NCI-H524 (cell line): ENCODE measurements around the gene AJUBA.
"Not testable (repeated sequence)": the region's sequence is repeated elsewhere in the genome, so short reads cannot be mapped to it uniquely, and the experiment has no call there.

ENCODE experiments used
- DNase-seq, 2 experiments: peaks; one replicate each; lab custom pipeline; 2025; lab: John Stamatoyannopoulos, UW

Gene AJUBA

DNA sequence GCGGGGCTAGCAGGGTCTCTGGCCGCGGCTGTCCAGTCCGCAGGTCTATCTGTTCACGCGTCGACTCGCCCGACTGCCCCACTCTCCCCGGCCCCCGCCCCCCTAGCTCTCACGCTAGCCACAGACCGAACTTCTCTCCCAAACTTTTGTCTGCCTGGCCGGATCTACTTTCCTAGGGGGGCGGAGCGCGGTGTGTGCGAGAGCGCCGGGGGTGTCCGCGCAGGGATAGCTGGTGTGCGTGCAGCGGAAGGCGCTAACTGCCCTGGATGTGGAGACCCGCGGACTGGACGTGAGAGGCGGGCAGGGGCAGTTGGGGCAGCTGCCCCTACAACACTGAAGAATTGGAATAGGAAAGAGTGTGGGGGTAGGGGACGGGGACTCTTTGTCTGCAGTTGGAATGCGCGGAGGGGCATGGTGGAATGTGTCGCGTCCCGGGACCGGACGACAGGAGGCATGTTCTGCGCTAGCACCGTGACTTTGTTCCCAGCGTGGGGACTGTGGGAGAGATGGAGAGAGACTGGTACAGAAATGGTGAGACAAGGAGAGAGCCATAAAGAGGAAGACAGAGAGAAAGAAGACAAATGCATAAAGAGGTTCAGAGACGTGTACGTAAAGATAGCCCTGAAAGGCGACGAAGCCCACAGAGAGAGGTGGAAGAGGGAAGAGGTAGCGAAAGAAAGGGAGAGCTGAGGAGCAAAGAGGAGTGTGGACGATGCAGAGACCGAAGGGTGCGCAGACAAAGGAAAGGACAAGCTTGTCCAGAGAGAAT is at the start of gene AJUBA:
Gene AJUBA (minus strand): TSS at position 75 of the 769 bp plus-strand sequence. CDS start 285 bp downstream, outside the sequence.
- peak; percentile 66 to 84 for DNase-seq

DNA sequence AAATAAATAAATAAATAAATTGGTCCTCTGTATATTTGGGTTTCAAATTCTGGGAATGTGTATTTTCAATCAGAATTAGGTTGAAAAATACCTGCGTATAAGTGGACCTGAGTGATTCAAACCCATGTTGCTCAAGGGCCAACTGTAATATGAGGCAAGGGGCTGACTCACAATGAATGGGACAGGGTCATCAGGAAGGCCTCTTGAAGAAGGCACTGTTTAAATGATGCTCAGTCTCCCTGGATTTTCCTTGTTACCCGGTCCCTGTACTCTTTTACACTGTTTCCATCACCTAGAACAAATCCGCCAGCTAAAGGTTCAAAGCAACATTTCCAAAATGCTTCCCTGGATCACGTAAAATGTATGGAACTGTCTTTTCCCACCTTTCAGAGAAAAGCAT is 48.6 kb upstream of the AJUBA start:
- DNase-seq, result no peak

DNA sequence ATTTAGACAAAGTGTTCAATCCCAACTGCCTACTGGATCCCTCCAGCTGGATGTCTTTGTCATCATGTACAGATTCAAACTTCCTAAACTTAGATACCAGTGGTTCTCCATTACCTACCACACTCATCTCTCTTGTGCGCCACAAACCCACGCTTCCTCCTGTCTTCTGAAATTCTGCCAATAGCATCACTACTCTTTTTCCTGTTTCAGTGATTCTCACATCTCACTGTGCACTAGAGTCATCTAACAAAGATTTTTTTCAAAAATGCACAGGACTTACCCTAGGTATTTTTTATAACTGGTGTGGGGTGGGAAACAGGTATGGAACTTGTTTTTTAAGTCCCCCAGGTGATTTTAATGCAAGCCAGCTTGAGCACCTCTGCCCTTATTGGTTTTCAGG is 46.4 kb upstream of the AJUBA start:
- no peak for DNase-seq

DNA sequence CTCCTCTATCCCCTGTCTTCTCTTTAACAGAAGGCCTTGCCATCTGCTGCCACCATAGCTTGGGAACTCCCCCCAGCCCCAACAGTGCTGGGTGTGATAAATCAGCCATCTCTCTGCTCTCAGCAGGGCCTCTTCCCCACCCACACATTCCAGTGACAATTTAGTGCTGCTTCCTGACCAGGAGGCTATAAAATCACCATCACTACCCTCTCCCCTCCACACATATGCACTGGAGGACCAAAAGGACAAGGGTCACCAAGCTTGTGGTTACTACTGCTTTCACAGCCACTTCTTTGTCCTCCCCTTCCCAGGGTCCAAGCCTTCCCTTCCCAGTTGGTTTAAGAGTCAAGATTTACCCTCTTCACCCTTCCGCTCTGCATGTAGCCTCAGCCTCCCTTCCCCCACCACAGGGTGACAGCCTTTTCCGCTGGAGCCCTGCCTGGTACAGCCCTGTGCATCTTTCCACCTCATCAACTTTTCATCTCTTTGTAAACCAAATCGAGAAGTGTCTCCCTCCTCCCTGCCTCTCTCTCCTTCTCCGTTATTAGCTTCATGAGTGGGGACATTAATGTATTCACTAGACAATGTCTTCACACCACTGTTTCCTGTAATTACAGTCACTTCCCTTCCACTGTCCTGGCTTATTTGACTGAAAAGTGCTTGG is 42.9 kb upstream of the AJUBA start:
- DNase-seq, result peak; percentile 96 to 97

DNA sequence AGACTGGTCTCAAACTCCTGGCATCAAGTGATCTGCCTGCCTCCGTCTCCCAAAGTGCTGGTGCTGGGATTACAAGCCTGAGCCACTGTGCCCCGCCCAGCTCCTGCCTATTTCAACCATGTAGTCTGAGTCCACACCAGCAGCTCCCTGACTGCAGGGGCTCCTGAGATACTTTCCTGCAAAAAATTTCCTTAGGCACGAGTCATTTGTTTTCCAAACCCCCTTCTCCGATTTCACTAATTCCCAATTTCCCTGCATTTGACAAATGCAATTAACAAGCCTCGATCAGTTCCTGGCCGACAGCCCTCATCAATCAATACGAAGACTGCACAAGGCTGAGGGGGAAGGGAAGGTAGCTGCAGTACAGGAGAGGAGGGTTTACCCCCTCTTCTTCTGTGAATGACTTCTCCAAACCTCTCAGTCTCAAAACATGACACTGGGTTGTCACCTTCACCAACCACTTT is 42.3 kb upstream of the AJUBA start:
- peak; percentile 92 to 96 for DNase-seq

DNA sequence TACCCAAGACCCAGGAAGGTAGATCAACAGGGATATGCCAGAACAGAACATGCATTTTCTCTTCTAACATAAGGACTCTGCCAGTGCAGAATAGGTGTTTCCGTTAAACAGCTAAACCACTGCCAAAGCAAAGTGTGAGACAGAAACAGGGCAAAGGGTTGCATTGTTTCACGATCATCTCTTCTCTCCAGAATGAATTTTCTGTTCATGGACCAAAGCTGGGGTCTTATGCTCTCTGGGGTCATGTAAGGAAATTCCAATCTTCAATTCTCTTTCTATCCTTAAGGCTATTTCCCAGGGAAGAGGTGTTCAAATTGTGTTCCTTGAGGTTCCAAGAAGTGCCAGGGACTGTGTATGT is 41.4 kb upstream of the AJUBA start:
- no peak for DNase-seq

DNA sequence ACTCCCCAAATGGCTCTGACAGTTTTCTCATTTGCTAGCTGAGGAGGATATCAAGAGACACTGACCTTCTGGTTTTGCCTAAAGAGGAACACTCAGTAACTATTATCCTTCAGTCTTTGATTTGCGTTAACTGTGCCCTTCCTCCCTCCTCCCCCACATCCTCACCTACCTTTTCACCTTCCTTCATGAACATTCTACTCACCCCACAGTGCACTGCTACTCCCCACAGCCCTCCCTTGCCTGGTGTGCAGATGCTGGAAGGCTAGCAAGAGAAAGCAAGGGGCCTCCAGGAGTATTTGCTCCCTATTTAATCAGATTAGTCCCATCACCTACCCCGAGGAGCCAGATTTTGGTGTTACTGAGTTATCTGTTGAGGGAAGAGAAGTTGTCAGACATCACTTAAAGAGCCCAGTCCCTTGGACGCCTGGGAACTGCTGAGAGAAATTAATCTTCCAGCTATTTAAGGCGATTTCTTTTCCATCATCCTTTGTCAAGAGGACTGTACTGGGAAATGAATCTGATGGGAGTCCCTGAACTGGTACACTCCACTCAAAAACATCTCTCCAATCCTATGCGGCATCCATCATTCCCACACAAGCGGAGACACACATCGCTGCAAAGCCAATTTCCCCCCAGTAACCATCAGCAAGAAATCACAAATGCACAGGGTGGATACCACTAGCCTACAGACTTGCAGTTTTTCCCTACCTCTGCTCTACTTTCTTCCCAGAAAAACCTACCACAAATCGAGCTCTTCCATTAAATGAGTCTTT is 40.9 kb upstream of the AJUBA start:
- DNase-seq, result peak; percentile 40 to 79

DNA sequence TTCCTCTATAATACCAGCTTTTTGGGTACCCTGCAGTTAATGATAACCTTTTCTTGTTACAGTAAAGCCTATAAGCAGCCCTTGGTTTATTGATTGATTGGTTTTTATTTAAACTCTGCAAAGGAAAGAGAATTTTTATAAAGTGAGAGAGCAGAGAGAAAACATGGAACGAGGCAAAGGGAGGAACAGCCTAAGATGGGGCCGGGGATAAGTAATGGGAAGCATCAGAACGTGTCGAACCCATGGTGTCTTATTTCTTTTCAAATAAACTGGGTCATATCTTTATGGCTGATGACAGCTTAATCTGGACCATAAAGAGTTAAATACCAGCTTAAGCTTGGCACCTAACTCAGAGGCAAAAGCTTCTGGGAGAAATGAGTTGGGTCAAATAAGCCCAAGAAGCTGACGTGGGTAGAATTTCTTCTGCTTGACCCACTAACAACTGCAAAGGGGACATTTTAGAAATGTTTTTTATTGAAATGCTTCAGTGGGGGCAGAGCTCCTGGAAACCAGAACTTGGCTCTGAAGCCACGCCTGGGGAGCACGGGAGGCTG is 39.6 kb upstream of the AJUBA start:
- no peak for DNase-seq

DNA sequence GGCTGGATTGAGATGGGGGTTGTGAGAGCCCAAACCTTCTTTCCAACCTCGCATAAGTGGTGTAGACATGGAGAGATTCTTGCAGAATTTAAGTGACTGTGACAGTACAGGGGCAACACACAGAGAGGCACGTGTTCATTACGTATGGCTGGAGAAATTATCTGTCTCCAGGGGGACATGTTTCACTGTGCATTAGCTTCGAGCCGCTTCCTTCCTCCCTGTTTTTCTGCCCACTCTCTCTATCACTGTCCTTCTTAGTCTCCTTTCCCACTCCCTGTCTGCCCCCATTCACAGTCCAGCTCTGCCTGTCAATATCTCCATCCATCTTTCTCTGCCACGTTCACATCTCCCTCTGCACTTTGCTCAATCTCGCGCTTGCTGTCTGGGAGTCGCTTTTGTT is 39.1 kb upstream of the AJUBA start:
- no peak for DNase-seq

DNA sequence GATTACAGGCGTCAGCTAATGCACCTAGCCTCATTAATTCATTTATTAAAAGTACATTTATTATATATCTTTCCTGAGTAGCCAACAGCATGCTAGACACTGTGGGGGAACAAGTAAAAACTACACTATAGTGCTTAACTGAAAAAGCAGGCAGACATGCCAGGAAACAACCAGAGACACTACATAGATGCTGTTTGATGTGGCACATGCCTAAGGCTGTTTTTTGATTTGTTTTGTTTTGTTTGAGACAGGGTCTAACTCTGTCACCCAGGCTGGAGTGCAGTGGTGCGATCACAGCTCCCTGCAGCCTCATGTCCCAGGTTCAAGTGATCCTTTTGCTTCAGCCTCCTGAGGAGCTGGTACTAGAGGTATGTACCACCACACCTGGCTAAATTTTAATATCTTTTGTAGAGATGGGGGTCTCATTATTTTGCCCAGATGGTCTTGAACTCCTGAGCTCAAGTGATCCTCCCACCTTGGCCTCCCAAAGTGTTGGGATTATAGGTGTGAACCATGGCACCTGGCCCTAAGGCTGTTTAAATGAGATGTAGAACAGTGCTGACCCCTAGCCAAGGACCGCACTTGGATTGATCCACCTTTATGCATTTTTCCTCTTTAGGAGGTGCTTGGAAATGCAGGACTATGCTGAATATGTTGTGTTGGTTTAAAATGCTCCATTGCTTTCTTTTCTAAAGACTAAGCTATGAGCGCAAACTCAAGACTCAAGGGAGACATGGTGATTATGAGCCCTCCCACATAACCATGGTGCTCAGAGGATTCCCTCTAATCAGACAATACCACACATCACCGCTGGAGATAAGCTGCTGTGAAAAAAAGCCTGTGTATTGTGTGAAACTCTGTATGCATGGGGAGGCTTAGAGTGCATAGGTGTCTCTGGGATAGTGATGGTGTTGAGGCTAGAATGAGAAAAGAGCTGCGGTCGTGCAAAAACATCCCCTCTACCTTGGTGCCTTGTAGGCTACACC is 38.1 kb upstream of the AJUBA start:
- DNase-seq, result no peak

DNA sequence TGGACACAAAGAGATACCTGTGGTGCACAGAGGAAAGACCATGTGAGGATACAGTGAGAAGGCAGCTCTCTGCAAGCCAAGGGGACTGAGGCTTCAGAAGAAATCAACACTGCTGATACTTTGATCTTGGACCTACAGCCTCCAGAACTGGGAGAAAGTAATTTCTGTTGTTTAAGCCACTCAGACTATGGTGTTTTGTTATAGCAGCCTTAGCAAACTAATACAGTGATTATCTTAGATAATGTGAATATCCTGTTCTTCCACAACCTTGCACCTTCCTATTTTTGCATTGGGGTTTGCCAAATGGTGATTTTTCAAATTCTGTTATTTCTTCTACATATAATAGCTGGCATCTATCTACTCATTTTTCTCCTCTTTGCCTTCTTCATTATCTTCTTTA is 35.8 kb upstream of the AJUBA start:
- no peak for DNase-seq

DNA sequence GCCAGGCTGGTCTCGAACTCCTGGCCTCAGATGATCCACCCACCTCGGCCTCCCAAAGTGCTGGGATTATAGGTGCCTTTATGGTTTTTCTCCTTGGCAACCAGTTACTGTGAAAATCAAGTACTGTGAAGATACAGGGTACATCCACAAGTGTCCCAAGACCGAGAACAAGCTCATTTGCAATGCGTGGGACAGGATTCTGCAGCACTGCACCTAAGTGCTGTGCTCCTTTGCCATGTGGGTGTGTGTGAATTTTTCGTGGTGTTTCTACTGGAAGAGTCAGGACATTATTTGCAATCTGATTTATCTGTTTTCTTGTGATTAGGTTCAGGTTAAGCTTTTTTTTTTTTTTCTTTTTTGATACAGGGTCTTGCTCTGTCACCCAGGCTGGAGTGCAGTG is 34.7 kb upstream of the AJUBA start:
- DNase-seq, result no peak

DNA sequence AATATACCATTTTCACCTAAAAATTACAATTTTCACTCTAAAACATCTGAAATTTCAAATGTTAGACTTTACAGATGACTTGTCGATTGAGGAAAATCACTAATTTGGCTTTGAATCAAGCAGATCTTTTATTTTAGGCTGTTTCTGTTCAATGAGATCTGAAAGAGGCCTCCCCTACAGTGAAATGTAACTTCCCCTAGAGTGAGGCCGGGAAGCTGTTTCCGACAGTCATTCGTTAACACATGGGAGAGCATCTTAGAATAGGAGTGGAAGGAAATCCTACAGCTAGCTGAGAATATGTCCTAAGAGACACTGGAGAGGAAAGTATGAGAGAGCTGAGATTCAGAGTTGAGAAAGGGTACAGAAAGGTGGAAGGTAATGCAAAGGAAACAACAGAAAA is 33.3 kb upstream of the AJUBA start:
- no peak for DNase-seq

DNA sequence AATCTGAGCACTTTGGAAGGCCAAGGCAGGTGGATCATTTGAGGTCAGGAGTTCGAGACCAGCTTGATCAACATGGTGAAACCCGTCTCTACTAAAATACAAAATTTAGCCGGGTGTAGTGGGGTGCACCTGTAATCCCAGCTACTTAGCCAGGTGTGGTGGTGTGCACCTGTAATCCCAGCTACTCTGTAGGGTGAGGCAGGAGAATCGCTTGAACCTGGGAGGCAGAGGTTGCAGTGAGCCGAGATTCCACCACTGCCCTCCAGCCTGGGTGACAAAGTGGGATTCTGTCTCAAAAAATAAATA is 31.4 kb upstream of the AJUBA start:
- not testable (repeated sequence) for DNase-seq

DNA sequence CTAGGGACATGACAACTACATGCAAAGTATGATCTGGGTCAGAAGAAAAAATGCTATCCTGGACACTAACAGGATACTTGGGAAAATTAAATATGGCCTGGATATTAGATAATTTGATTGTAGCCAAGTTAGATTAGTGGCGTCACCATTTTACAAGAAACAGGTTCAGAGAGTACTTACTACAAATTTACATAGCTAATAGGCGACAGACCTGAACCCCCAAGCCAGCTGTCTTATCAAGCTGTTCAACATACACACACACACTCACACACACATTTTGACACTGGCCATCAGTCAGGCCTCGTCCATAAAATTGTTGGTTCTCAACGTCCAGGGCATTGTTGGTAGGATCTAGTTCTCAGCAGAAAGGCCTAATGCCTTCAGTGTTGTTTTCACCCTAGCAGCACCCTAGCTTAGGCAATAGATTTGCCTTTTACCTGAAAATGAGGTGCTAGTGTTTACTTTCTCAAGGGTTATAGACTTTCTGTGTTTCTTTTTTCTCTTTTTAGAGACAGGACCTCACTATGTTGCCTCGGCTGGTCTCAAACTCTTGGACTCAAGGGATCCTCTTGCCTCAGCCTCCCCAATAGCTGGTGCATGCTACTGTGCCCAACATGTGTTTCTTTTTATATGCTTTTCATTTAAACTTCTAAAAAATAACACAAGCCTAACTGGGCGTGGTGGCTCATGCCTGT is 30.9 kb upstream of the AJUBA start:
- DNase-seq, result peak; percentile 66 to 94

DNA sequence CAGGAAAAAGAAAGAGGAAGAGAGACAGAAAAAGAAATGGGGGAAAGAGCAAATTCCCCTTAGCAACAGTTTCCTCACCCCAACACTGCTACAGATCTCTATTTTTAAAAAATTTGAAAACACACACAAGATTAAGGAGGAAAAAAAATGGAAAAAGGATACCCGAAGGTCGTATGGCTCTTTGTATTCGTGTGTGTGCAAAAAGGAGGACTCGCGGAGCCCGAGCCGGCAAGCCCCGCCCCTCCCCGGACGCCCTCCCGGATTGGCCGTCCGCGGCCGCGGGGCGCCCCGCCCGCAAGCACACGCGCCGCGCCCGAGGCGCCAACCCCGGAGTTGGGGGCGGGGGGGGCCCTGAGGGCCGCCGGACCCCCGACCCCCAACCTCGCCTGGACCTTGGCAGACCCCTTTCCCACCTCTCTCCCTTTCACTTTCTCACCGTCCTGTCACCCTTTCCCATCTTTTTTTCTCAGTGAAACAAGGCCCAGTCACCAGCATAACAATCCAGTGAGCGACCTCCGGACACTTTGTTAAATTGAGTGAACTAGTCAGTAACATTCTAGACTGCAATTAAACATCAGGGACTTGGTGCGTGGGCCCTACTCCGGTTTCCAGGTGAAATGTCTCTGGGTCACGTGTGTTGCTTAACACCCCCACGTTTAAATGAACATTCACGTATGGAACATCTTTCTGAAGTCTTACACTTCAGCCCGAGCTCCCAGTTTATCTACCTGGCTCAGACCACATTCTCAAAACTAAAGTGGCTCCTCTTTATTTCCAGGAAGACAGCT is 27.8 kb upstream of the AJUBA start, which contains the start of gene C14orf93:
Gene C14orf93 (minus strand): TSS at position 205 of the 788 bp plus-strand sequence. CDS start 11,120 bp downstream, outside the sequence.
- peak; percentile 70 to 80 for DNase-seq

DNA sequence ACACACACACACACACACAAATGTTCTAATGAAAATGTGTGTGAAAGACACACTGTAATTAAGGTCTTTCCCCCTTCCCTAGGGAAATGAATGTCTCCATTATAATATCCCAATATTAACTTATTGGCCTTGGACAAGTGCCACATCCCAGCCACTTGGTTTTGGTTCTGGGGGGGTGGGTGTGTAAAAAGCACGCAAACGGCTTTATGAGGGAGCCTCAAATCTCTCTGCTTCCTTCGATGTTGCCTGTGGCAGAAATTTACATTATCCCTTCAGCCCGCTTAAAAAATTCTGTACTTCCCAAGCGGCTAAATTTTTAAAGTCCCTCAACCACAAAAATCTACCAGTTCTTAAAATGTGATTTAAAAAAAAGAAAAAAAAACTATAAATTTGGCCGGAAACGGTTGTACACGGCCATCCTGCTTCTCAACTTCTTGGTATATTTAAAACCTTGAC is 27.2 kb upstream of the AJUBA start:
- DNase-seq, result no peak

DNA sequence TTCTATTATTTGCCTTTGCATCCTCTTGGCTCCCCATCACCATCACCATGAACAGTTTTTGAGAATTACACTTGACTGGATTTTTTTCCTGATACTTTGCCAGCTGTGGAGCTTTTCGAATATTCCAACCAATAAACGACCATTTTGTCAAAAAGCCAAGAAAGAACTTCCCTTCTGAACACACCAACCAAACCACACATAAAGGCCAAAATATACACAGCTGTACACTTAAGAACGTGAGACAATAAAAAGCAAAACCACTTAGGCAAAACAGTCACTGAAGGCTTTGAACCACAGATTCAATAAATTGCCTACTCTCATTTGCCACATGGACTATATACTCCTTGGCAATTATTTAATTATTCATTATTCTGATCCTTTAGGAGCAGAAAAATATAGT is 26.5 kb upstream of the AJUBA start:
- no peak for DNase-seq

DNA sequence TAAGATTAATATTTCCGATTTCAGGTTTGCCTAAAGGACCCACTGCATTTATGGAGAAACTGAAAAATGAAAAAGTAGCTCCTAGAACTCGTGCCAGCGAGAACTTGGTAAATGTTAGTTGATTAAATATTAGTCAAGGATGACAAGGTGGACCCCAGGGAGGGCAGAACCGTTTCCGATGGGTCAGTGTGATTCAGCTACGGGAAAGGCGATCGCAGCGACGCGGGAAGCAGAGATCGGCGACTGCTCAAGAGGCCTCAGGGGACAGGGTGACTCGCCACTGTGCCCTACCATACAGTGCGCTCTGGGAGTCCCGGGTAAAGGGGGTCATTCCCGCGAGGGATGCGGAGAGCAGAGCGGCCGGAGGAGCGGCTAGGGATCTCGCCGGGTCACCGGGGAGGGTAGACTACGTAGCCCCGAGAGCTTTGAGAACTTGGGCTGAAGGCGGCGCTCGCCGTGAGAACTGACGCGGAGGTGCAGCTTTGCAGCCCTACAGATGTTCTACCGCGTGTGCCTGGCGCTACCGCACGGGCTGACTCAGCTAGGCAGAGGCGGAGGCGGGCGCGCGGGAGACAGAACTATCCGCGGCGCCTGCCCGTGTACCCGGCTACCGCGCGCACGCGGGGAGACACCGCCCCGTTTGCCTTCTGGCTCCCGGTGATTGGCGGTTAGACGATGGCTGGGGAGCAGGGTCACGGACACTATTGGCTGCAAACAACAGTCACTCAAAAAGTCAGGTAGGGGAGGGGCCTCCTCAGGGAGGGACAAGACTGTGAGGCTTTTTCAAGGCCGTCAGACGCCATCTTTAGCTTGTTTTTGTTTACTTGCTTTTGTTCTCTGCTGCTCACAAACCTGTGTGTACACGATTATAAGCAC is 24.4 kb upstream of the AJUBA start:
- peak; percentile 99 to 100 for DNase-seq
